Activated CD8-positive, alpha-beta memory T cell treated with anti-CD3 and anti-CD28 coated beads for 24 hours (primary cell): ENCODE results near the gene MAST2.

Source experiments
- DNase-seq: peaks from one replicate; pipeline ENCODE4 v3.0.0-alpha.2; 2020

The MAST2 gene

GRCh38 chr1:46080257-46080656, 276.8 kb downstream of the MAST2 start:
- no peak for DNase-seq

GRCh38 chr1:46081206-46081605, 277.8 kb downstream of the MAST2 start:
- no peak for DNase-seq

- no peak for DNase-seq
Measured at GRCh38 chr1:46081619-46082018, 278.2 kb downstream of the MAST2 start.

- no peak for DNase-seq
Measured at GRCh38 chr1:46083579-46083978, 280.2 kb downstream of the MAST2 start.

- no peak for DNase-seq
Measured at GRCh38 chr1:46084553-46085451, 281.4 kb downstream of the MAST2 start.
